Endothelial cell of umbilical vein (primary cell): ENCODE data around the gene INPP4B. TPM values are rescaled to one million over a fixed set of nuclear protein-coding genes. Genes with fewer than 3 reads are reported as not detected.

Experiments
- BruUV-seq: library from RNA; stranded (reverse); fragments of 400-500 nt; replicated peaks from 2 replicates; lab custom pipeline; 2021; lab: Mats Ljungman, UMichigan
- CTCF ChIA-PET: fragments of 300-600, 350-600 bp; sonication (Branson Sonifier 250); formaldehyde crosslinking; loops from one replicate; lab custom pipeline; 2021; ENCODE audit warnings: antibody characterized with exemption, inconsistent platforms; lab: Charles Lee
- POLR2A ChIA-PET: fragments of 300-600, 350-600 bp; sonication (Branson Sonifier 250); formaldehyde crosslinking; loops from one replicate; lab custom pipeline; 2021; ENCODE audit warnings: antibody characterized with exemption, inconsistent platforms; lab: Charles Lee
- DNase-seq: peaks from one replicate; pipeline ENCODE4 v3.0.0-alpha.2; 2011; ENCODE audit warnings: low read depth, low spot score
- FAIRE-seq: peaks from 2 replicates; lab custom pipeline; 2011; peaks lifted over from hg19 to GRCh38; lab: Jason Lieb, UNC
- H2AFZ ChIP-seq: 2 replicates; pipeline ENCODE4 v1.6.0; 2012; ENCODE audit warnings: low read depth, low read length, control low read depth, inconsistent platforms
- H3K27ac ChIP-seq: 2 replicates; pipeline ENCODE4 v1.5.1; 2011; ENCODE audit warnings: low read depth, mild to moderate bottlenecking, control low read depth, low read length, moderate library complexity; ENCODE audit not compliant: insufficient read depth
- H3K27me3 ChIP-seq, 2 experiments: 2 replicates each; pipeline versions ENCODE4 v1.6.0 to v1.6.1; 2011; ENCODE audit warnings: low read length in 2 of 2, mixed read lengths in 1 of 2; ENCODE audit not compliant: control insufficient read depth in 2 of 2, insufficient read depth in 2 of 2
- H3K36me3 ChIP-seq, 2 experiments: 2 replicates in 1 of 2; 3 replicates in 1 of 2; pipeline ENCODE4 v1.5.1; 2011; ENCODE audit warnings: low read length in 2 of 2, mild to moderate bottlenecking in 1 of 2, moderate library complexity in 1 of 2; ENCODE audit not compliant: control insufficient read depth in 2 of 2, insufficient read depth in 2 of 2; ENCODE audit errors: extremely low read depth in 1 of 2
- H3K4me1 ChIP-seq: 3 replicates; pipeline ENCODE4 v1.5.1; 2011; ENCODE audit warnings: mild to moderate bottlenecking, low read length; ENCODE audit not compliant: control insufficient read depth, insufficient read depth; ENCODE audit errors: extremely low read depth
- H3K4me2 ChIP-seq: 2 replicates; pipeline ENCODE4 v1.6.1; 2011; ENCODE audit warnings: low read length, control low read depth, mixed read lengths; ENCODE audit not compliant: insufficient read depth
- H3K4me3 ChIP-seq, 3 experiments: fragments of 200-600 bp in 1 of 3; sonication (generic), shearing (Covaris generic) in 1 of 3; replicated peaks in 1 of 3; 2 replicates each; pipeline ENCODE4 v1.5.1; 2011 to 2016; ENCODE audit warnings: control low read depth in 3 of 3, low read length in 3 of 3, mild to moderate bottlenecking in 2 of 3, inconsistent platforms in 1 of 3, low read depth in 1 of 3, moderate library complexity in 1 of 3; ENCODE audit not compliant: insufficient read depth in 1 of 3
- H3K79me2 ChIP-seq: 2 replicates; pipeline ENCODE4 v1.6.0; 2012; ENCODE audit warnings: low read length, inconsistent platforms; ENCODE audit not compliant: control insufficient read depth, insufficient read depth
- H3K9ac ChIP-seq: replicated peaks from 2 replicates; pipeline ENCODE3; 2011; ENCODE audit warnings: low read length, control low read depth; ENCODE audit not compliant: insufficient read depth; ENCODE audit errors: extremely low read depth
- H3K9me1 ChIP-seq: replicated peaks from 3 replicates; pipeline ENCODE4 v1.6.0; 2011; ENCODE audit warnings: mild to moderate bottlenecking, low read length; ENCODE audit not compliant: control insufficient read depth, insufficient read depth; ENCODE audit errors: extremely low read depth
- H3K9me3 ChIP-seq: replicated peaks from 2 replicates; pipeline ENCODE4 v1.5.1; 2012; ENCODE audit warnings: low read length, inconsistent platforms; ENCODE audit not compliant: control insufficient read depth, insufficient read depth
- H4K20me1 ChIP-seq: replicated peaks from 2 replicates; pipeline ENCODE3; 2011; ENCODE audit warnings: mild to moderate bottlenecking, low read length; ENCODE audit not compliant: control insufficient read depth, insufficient read depth; ENCODE audit errors: extremely low read depth
- EZH2 ChIP-seq: IDR thresholded peaks from 2 replicates; pipeline ENCODE4 v1.6.1; 2012; ENCODE audit warnings: borderline replicate concordance, low read depth, mild to moderate bottlenecking, moderate library complexity, low read length, inconsistent platforms; ENCODE audit not compliant: severe bottlenecking
- FOS ChIP-seq: IDR thresholded peaks from 2 replicates; pipeline ENCODE4 v1.6.1; 2011; ENCODE audit warnings: mild to moderate bottlenecking, low read length, moderate library complexity, borderline replicate concordance; ENCODE audit not compliant: insufficient read depth
- GATA2 ChIP-seq: IDR thresholded peaks from 2 replicates; pipeline ENCODE4 v1.7.0; 2011; ENCODE audit warnings: low read depth, mild to moderate bottlenecking, moderate library complexity, mixed read lengths, low read length; ENCODE audit not compliant: insufficient read length, insufficient read depth
- JUN ChIP-seq: IDR thresholded peaks from 2 replicates; pipeline ENCODE4 v1.6.1; 2011; ENCODE audit warnings: borderline replicate concordance, low read depth; ENCODE audit not compliant: insufficient read length, insufficient read depth
- MYC ChIP-seq: IDR thresholded peaks from one replicate; pipeline ENCODE4 v1.6.1; 2011; ENCODE audit warnings: mild to moderate bottlenecking, low read depth, low read length
- POLR2A ChIP-seq: IDR thresholded peaks from 2 replicates; pipeline ENCODE4 v1.6.1; 2012; ENCODE audit warnings: low read depth, mild to moderate bottlenecking, control low read depth, low read length
- POLR2AphosphoS5 ChIP-seq: IDR thresholded peaks from 2 replicates; pipeline ENCODE4 v1.6.1; 2012; ENCODE audit warnings: low read depth, mild to moderate bottlenecking, control low read depth, low read length, moderate library complexity; ENCODE audit not compliant: insufficient read depth
- dilution Hi-C: fragments of 300-500 bp; cut with MboI; formaldehyde crosslinking; loops from one replicate; pipeline ENCODE4 v1.15.0; 2019; ENCODE audit warnings: low sequenced_read_pairs; ENCODE audit not compliant: extremely low pct_ligation_motif_present
- intact Hi-C: fragments of 100-400 bp; cut with micrococcal nuclease; formaldehyde crosslinking; loops from one replicate; pipeline ENCODE4 v1.10.0; 2022
- polyA plus RNA-seq, 4 experiments: library from polyadenylated mRNA; depleted of rRNA in 3 of 4; stranded (reverse) in 3 of 4; unstranded in 1 of 4; fragments of >200 nt; gene quantifications; 2 replicates each; pipeline versions ENCODE4 v1.2.1 to v1.2.3, GENCODE V29; 2011 to 2012; ENCODE audit warnings: missing spikeins in 1 of 4
- total RNA-seq: library from RNA; stranded (reverse); gene quantifications from 2 replicates; pipeline ENCODE4 v1.2.3, GENCODE V29; 2021
- TF ChIP-seq, protein P1 (sequence below), 2 donors: IDR thresholded peaks; 1 replicate in 1 of 2; 2 replicates in 1 of 2; pipeline ENCODE4 v1.5.1; 2011; ENCODE audit warnings: low read length in 2 of 2, mild to moderate bottlenecking in 2 of 2, moderate library complexity in 2 of 2, control low read depth in 1 of 2, inconsistent platforms in 1 of 2, low read depth in 1 of 2; ENCODE audit not compliant: insufficient read depth in 1 of 2; ENCODE audit errors: extremely low read depth in 1 of 2
- TF ChIP-seq, protein P2 (sequence below): IDR thresholded peaks from 2 replicates; pipeline ENCODE4 v1.6.1; 2011; ENCODE audit not compliant: insufficient read depth, insufficient read length

Gene INPP4B
- total and polyA plus RNA-seq, 2 donors (not counting 3 experiments of a cell fraction or from before 2014, with no cell fraction given) = 0.41 to 3.1 TPM

DNA sequence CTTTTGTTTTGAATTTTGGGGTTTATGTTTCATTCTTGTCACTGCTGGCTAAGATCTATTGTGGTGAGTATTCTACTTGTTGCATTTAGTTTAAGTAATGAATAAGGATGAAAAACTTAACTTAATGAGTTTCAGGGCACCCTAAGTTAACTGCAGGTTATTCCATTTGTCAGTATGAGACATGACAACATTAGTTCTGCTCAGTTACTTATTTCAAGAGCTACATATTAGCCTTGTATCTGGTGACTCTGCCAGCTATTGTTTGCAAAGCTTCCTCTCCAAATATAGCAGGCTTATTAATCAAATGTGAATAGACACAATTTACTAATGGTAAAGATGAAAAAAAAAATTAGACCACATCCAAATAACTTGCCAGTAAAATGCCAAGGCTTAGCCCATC, 642.6 kb downstream of the INPP4B start:
- no peak overlapping the region for H2AFZ ChIP-seq
- H3K4me1 ChIP-seq = no peaks in the 10 kb centered on the region
- DNase-seq (peak; percentile 46), FAIRE-seq (no peak)
- intact Hi-C loops (no loop called here), dilution Hi-C loops (no loop called here)
- H4K20me1 ChIP-seq = no peaks in the 10 kb centered on the region
- no peaks in the 10 kb centered on the region for H3K36me3 ChIP-seq
- no peak overlapping the region for H3K27ac ChIP-seq
- H3K4me3 ChIP-seq = no peak overlapping the region
- TF ChIP-seq POLR2A (no peak), FOS (no peak), MYC (no peak), EZH2 (no peak), POLR2AphosphoS5 (no peak), JUN (no peak), GATA2 (no peak)
- TF ChIP-seq, protein P1, sequence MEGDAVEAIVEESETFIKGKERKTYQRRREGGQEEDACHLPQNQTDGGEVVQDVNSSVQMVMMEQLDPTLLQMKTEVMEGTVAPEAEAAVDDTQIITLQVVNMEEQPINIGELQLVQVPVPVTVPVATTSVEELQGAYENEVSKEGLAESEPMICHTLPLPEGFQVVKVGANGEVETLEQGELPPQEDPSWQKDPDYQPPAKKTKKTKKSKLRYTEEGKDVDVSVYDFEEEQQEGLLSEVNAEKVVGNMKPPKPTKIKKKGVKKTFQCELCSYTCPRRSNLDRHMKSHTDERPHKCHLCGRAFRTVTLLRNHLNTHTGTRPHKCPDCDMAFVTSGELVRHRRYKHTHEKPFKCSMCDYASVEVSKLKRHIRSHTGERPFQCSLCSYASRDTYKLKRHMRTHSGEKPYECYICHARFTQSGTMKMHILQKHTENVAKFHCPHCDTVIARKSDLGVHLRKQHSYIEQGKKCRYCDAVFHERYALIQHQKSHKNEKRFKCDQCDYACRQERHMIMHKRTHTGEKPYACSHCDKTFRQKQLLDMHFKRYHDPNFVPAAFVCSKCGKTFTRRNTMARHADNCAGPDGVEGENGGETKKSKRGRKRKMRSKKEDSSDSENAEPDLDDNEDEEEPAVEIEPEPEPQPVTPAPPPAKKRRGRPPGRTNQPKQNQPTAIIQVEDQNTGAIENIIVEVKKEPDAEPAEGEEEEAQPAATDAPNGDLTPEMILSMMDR (IDR thresholded peaks at IDR 0.05; ENCODE audit: extremely low read depth in 1 of 2, insufficient read depth in 1 of 2, low read depth in 1 of 2, low read length in 2 of 2) = no peak
- TF ChIP-seq, protein P2, sequence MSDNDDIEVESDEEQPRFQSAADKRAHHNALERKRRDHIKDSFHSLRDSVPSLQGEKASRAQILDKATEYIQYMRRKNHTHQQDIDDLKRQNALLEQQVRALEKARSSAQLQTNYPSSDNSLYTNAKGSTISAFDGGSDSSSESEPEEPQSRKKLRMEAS = no peak
- H3K27me3 ChIP-seq = no peaks in the 10 kb centered on the region
- CTCF ChIA-PET = interaction anchor here (0.8 to 2.1 kb wide), 4 partner anchors 9 to 77 kb away, joined by 3 to 6 read pairs (median 4); no protein-coding TSS in a partner anchor
- no peaks in the 10 kb centered on the region for H3K79me2 ChIP-seq
- H3K9me1 ChIP-seq = no peaks in the 10 kb centered on the region
- no peak overlapping the region for H3K4me2 ChIP-seq
- no peak overlapping the region for H3K9ac ChIP-seq
- BruUV-seq = no TSS peak
- H3K9me3 ChIP-seq = no peaks in the 10 kb centered on the region
- POLR2A ChIA-PET = no interaction called here
